ENCODE data around the gene CADM1.

CADM1 gene

GRCh38 chr11:115311949-115312348 lies 192.3 kb downstream of the CADM1 start:
- no peak for DNase-seq

GRCh38 chr11:115306689-115307088 lies 197.5 kb downstream of the CADM1 start:
- no peak for DNase-seq

- DNase-seq: peak; percentile 64
Measured at GRCh38 chr11:115304774-115305472, 199.3 kb downstream of the CADM1 start.

GRCh38 chr11:115303929-115304531 lies 200.2 kb downstream of the CADM1 start:
- DNase-seq: peak; percentile 52

- DNase-seq: peak; percentile 94
Measured at GRCh38 chr11:115302946-115303703, 201.1 kb downstream of the CADM1 start.

GRCh38 chr11:115300660-115301428 lies 203.4 kb downstream of the CADM1 start:
- peak; percentile 45 for DNase-seq

GRCh38 chr11:115298300-115299012 lies 205.8 kb downstream of the CADM1 start:
- no peak for DNase-seq

GRCh38 chr11:115297330-115297729 lies 206.9 kb downstream of the CADM1 start:
- DNase-seq: peak; percentile 50

- no peak for DNase-seq
Measured at GRCh38 chr11:115291325-115291724, 212.9 kb downstream of the CADM1 start.

GRCh38 chr11:115290893-115291292 lies 213.3 kb downstream of the CADM1 start:
- DNase-seq: peak; percentile 73

GRCh38 chr11:115290479-115290878 lies 213.7 kb downstream of the CADM1 start:
- no peak for DNase-seq

GRCh38 chr11:115287266-115287665 lies 216.9 kb downstream of the CADM1 start:
- no peak for DNase-seq

- DNase-seq: no peak
Measured at GRCh38 chr11:115286614-115287013, 217.6 kb downstream of the CADM1 start.

- no peak for DNase-seq
Measured at GRCh38 chr11:115284773-115285172, 219.4 kb downstream of the CADM1 start.

GRCh38 chr11:115282923-115283322 lies 221.3 kb downstream of the CADM1 start:
- DNase-seq: no peak

GRCh38 chr11:115280775-115281174 lies 223.4 kb downstream of the CADM1 start:
- DNase-seq: no peak

- no peak for DNase-seq
Measured at GRCh38 chr11:115279813-115280761, 224.1 kb downstream of the CADM1 start.

- DNase-seq: no peak
Measured at GRCh38 chr11:115276799-115277198, 227.4 kb downstream of the CADM1 start.

- DNase-seq: no peak
Measured at GRCh38 chr11:115276191-115276590, 228.0 kb downstream of the CADM1 start.

GRCh38 chr11:115275045-115275444 lies 229.2 kb downstream of the CADM1 start:
- DNase-seq: no peak

- DNase-seq: no peak
Measured at GRCh38 chr11:115272925-115273324, 231.3 kb downstream of the CADM1 start.

All from NCI-H526 treated with DMSO at 0.1 percent for 48 hours (cell line).